Ishikawa (cell line): ENCODE measurements around the gene CFAP52.
A peak's percentile ranks its signal among the peaks of the same experiment; 100 is the strongest.

Experiments used
- CEBPB ChIP-seq: IDR thresholded peaks from 2 replicates; pipeline ENCODE4 v1.6.1; 2012
- CREB1 ChIP-seq: IDR thresholded peaks from 2 replicates; pipeline ENCODE4 v1.6.1; 2012; ENCODE audit warnings: low read depth
- EGR1 ChIP-seq: IDR thresholded peaks from 2 replicates; pipeline ENCODE4 v1.6.1; 2012
- EP300 ChIP-seq: IDR thresholded peaks from 2 replicates; pipeline ENCODE4 v1.6.1; 2012; ENCODE audit warnings: borderline replicate concordance
- FOXM1 ChIP-seq: IDR thresholded peaks from 2 replicates; pipeline ENCODE4 v1.6.1; 2012; ENCODE audit warnings: low read depth, borderline replicate concordance
- MAX ChIP-seq: IDR thresholded peaks from 2 replicates; pipeline ENCODE4 v1.6.1; 2012
- NFIC ChIP-seq: IDR thresholded peaks from 2 replicates; pipeline ENCODE4 v1.6.1; 2012
- RAD21 ChIP-seq: IDR thresholded peaks from 2 replicates; pipeline ENCODE4 v1.6.1; 2012; ENCODE audit warnings: low read depth
- REST ChIP-seq: IDR thresholded peaks from 2 replicates; pipeline ENCODE4 v1.6.1; 2012; ENCODE audit warnings: low read depth, mild to moderate bottlenecking
- TAF1 ChIP-seq: IDR thresholded peaks from 2 replicates; pipeline ENCODE4 v1.6.1; 2012; ENCODE audit warnings: low read depth, mild to moderate bottlenecking
- TCF12 ChIP-seq: IDR thresholded peaks from 2 replicates; pipeline ENCODE4 v1.6.1; 2012; ENCODE audit warnings: low read depth
- TEAD4 ChIP-seq: IDR thresholded peaks from 2 replicates; pipeline ENCODE4 v1.6.1; 2012
- USF1 ChIP-seq: IDR thresholded peaks from 2 replicates; pipeline ENCODE4 v1.6.1; 2012
- YY1 ChIP-seq: IDR thresholded peaks from 2 replicates; pipeline ENCODE4 v1.6.1; 2012; ENCODE audit warnings: low read depth
- ZBTB7A ChIP-seq: IDR thresholded peaks from 2 replicates; pipeline ENCODE4 v1.6.1; 2012; ENCODE audit warnings: low read depth

The CFAP52 gene

GRCh38 chr17:9645851-9646545, 69.6 kb downstream of the CFAP52 start:
- no peak for TF ChIP-seq TEAD4
- no peak for TF ChIP-seq CREB1
- TF ChIP-seq RAD21: peak; percentile 18; the same call in 1 of the 2 replicates
- TF ChIP-seq ZBTB7A: no peak
- TF ChIP-seq EGR1: no peak
- no peak for TF ChIP-seq TCF12
- TF ChIP-seq CEBPB: no peak
- no peak for TF ChIP-seq EP300
- TF ChIP-seq MAX: peak; percentile 49

GRCh38 chr17:9646546-9646885, 70.1 kb downstream of the CFAP52 start:
- TF ChIP-seq REST (no peak), MAX (no peak), EGR1 (no peak), USF1 (no peak), CEBPB (no peak), EP300 (no peak), TEAD4 (no peak)

- TF ChIP-seq EGR1 (no peak), USF1 (peak; percentile 62)
Measured at GRCh38 chr17:9647014-9647413, 70.6 kb downstream of the CFAP52 start.

- TF ChIP-seq YY1: no peak
- TF ChIP-seq NFIC: no peak
- no peak for TF ChIP-seq EGR1
- no peak for TF ChIP-seq ZBTB7A
- TF ChIP-seq TAF1: no peak
- TF ChIP-seq CREB1: no peak
Measured at GRCh38 chr17:9648521-9649110, 72.2 kb downstream of the CFAP52 start.

GRCh38 chr17:9658593-9659211, 82.3 kb downstream of the CFAP52 start:
- no peak for TF ChIP-seq EP300
- no peak for TF ChIP-seq TCF12
- TF ChIP-seq REST: no peak
- no peak for TF ChIP-seq EGR1
- no peak for TF ChIP-seq FOXM1
- no peak for TF ChIP-seq TAF1
- TF ChIP-seq MAX: no peak
- TF ChIP-seq USF1: no peak
- no peak for TF ChIP-seq CREB1
- TF ChIP-seq CEBPB: no peak
- TF ChIP-seq TEAD4: no peak
- TF ChIP-seq ZBTB7A: no peak
- TF ChIP-seq YY1: no peak
- no peak for TF ChIP-seq RAD21
